Measurements from ENCODE around the gene MAPK1IP1L. TPM values are rescaled to one million over a fixed set of nuclear protein-coding genes. Genes with fewer than 3 reads are reported as not detected.
"Not testable (repeated sequence)": the region's sequence is repeated elsewhere in the genome, so short reads cannot be mapped to it uniquely, and the experiment has no call there.

The MAPK1IP1L gene
- total RNA-seq, 1 donor from 2014 or later: 85.0 TPM

DNA sequence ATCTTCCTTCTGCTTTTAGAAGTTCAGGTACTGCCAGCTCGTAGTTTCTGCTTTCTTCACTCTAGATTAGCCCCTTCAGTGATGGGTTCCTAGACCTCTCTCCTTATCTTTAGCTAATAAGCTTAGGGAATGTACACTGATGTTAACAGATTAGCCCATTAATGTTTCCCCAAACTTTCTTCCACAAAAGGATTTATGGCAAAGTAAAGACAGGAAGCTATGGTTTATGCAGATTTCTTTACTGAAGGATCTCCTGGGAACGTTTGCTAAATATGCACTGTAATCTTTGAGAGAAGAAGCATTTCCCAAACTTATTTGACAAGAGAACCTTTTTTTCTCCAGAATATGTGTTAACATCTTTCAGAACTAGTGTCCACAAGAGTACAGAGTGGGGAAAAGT lies 20.3 kb upstream of the MAPK1IP1L start:
- no peaks in the 10 kb centered on the region for H3K27me3 Mint-ChIP-seq (ENCODE audit: low read depth)
- TF ChIP-seq, protein P1, sequence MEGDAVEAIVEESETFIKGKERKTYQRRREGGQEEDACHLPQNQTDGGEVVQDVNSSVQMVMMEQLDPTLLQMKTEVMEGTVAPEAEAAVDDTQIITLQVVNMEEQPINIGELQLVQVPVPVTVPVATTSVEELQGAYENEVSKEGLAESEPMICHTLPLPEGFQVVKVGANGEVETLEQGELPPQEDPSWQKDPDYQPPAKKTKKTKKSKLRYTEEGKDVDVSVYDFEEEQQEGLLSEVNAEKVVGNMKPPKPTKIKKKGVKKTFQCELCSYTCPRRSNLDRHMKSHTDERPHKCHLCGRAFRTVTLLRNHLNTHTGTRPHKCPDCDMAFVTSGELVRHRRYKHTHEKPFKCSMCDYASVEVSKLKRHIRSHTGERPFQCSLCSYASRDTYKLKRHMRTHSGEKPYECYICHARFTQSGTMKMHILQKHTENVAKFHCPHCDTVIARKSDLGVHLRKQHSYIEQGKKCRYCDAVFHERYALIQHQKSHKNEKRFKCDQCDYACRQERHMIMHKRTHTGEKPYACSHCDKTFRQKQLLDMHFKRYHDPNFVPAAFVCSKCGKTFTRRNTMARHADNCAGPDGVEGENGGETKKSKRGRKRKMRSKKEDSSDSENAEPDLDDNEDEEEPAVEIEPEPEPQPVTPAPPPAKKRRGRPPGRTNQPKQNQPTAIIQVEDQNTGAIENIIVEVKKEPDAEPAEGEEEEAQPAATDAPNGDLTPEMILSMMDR (IDR thresholded peaks at IDR 0.05): no peak
- H3K4me1 Mint-ChIP-seq (ENCODE audit: low read depth): peaks cover 54% of the 10 kb centered on the region
- no peaks in the 10 kb centered on the region for H3K9me3 Mint-ChIP-seq (ENCODE audit: low read depth)
- no peak overlapping the region for H3K4me3 Mint-ChIP-seq (ENCODE audit: unreplicated experiment)
- no peak for DNase-seq (ENCODE audit: low spot score)
- no peak overlapping the region for H3K27ac Mint-ChIP-seq (ENCODE audit: unreplicated experiment)
- peaks cover 5% of the 10 kb centered on the region for H3K36me3 Mint-ChIP-seq (ENCODE audit: low read depth)

GRCh38 chr14:55037995-55038394 lies 13.5 kb upstream of the MAPK1IP1L start:
- H3K27me3 Mint-ChIP-seq (ENCODE audit: low read depth); H3K27ac Mint-ChIP-seq (ENCODE audit: unreplicated experiment); H3K4me3 Mint-ChIP-seq (ENCODE audit: unreplicated experiment); DNase-seq (ENCODE audit: low spot score); H3K9me3 Mint-ChIP-seq (ENCODE audit: low read depth): not testable (repeated sequence)
- Mint-ChIP-seq H3K4me1 (ENCODE audit: low read depth) (peaks cover 16% of the 10 kb centered on the region), H3K36me3 (ENCODE audit: low read depth) (peaks cover 19% of the 10 kb centered on the region)

- peaks cover 24% of the 10 kb centered on the region for H3K36me3 Mint-ChIP-seq (ENCODE audit: low read depth)
- TF ChIP-seq, protein P1 (IDR thresholded peaks at IDR 0.05): no peak
- H3K27me3 Mint-ChIP-seq (ENCODE audit: low read depth): no peaks in the 10 kb centered on the region
- no peak overlapping the region for H3K4me3 Mint-ChIP-seq (ENCODE audit: unreplicated experiment)
- no peak overlapping the region for H3K27ac Mint-ChIP-seq (ENCODE audit: unreplicated experiment)
- H3K9me3 Mint-ChIP-seq (ENCODE audit: low read depth): no peaks in the 10 kb centered on the region
- no peak for DNase-seq (ENCODE audit: low spot score)
- peaks cover 11% of the 10 kb centered on the region for H3K4me1 Mint-ChIP-seq (ENCODE audit: low read depth)
Observed at GRCh38 chr14:55038708-55039107, 12.7 kb upstream of the MAPK1IP1L start.

DNA sequence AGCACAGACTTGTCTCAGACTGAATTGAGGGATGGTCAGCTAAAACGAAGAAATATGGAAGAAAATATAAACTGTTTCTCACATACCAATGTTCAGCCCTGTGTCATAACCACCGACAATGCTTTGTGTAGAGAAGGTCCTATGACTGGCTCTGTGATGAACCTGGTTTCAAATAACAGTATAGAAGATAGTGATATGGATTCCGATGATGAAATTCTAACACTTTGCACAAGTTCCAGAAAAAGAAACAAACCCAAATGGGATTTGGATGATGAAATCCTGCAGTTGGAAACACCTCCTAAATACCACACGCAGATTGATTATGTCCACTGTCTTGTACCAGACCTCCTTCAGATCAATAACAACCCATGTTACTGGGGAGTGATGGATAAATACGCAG lies 7.9 kb upstream of the MAPK1IP1L start:
- TF ChIP-seq, protein P1 (IDR thresholded peaks at IDR 0.05): no peak
- DNase-seq (ENCODE audit: low spot score): no peak
- Mint-ChIP-seq H3K4me1 (ENCODE audit: low read depth) (peaks cover 3% of the 10 kb centered on the region), H3K27me3 (ENCODE audit: low read depth) (no peaks in the 10 kb centered on the region), H3K27ac (ENCODE audit: unreplicated experiment) (no peak overlapping the region), H3K4me3 (ENCODE audit: unreplicated experiment) (no peak overlapping the region), H3K9me3 (ENCODE audit: low read depth) (no peaks in the 10 kb centered on the region), H3K36me3 (ENCODE audit: low read depth) (peaks cover 17% of the 10 kb centered on the region)

GRCh38 chr14:55045087-55045486 lies 6.4 kb upstream of the MAPK1IP1L start:
- no peaks in the 10 kb centered on the region for H3K9me3 Mint-ChIP-seq (ENCODE audit: low read depth)
- DNase-seq (ENCODE audit: low spot score): no peak
- no peaks in the 10 kb centered on the region for H3K27me3 Mint-ChIP-seq (ENCODE audit: low read depth)
- H3K4me1 Mint-ChIP-seq (ENCODE audit: low read depth): peaks cover 3% of the 10 kb centered on the region
- H3K36me3 Mint-ChIP-seq (ENCODE audit: low read depth): peaks cover 12% of the 10 kb centered on the region
- TF ChIP-seq, protein P1 (IDR thresholded peaks at IDR 0.05): no peak
- H3K4me3 Mint-ChIP-seq (ENCODE audit: unreplicated experiment): no peak overlapping the region
- H3K27ac Mint-ChIP-seq (ENCODE audit: unreplicated experiment): no peak overlapping the region

- no peak for DNase-seq (ENCODE audit: low spot score)
- Mint-ChIP-seq H3K4me3 (ENCODE audit: unreplicated experiment) (no peak overlapping the region), H3K9me3 (ENCODE audit: low read depth) (no peaks in the 10 kb centered on the region), H3K27me3 (ENCODE audit: low read depth) (no peaks in the 10 kb centered on the region), H3K27ac (ENCODE audit: unreplicated experiment) (no peak overlapping the region), H3K36me3 (ENCODE audit: low read depth) (peaks cover 12% of the 10 kb centered on the region), H3K4me1 (ENCODE audit: low read depth) (peaks cover 10% of the 10 kb centered on the region)
- TF ChIP-seq, protein P1 (IDR thresholded peaks at IDR 0.05): no peak
Observed at GRCh38 chr14:55047301-55048053, 4.0 kb upstream of the MAPK1IP1L start.

Data from chondrocyte (in vitro differentiated cells).